ES-I3 (cell line): ENCODE results near the gene SPA17.

ENCODE experiments used
- H3K36me3 ChIP-seq: 2 replicates; pipeline ENCODE4 v1.6.1; 2013; ENCODE audit warnings: mild to moderate bottlenecking, low read length, control low read depth, moderate library complexity; ENCODE audit not compliant: insufficient read depth
- H3K4me1 ChIP-seq: 2 replicates; pipeline ENCODE4 v1.6.1; 2013; ENCODE audit warnings: mild to moderate bottlenecking, control low read depth, low read length; ENCODE audit not compliant: insufficient read depth
- H3K9ac ChIP-seq: 2 replicates; pipeline ENCODE4 v1.6.1; 2013; ENCODE audit warnings: low read depth, mild to moderate bottlenecking, low read length, moderate library complexity
- H3K9me3 ChIP-seq: 2 replicates; pipeline ENCODE4 v1.6.1; 2013; ENCODE audit warnings: mild to moderate bottlenecking, low read length, moderate library complexity; ENCODE audit not compliant: control insufficient read depth, insufficient read depth

The SPA17 gene

DNA sequence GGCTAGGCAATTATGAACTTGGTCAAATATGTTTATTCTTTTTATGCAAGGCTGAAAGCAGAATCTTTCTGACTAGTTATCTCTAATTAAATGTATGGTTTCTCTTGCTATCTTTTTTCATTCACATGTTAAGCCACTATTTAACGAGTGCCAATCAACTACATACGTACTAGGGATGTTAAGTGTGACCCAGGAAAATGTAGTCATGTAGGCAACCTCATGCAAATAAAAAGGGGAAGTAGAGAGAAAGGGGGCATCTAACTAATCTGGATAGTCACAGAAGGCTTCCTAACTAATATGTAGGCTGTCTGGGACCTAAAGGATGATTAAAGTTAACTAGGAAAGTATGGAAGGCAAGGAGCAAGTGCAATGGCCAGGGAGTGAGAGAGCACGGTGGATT lies 27.6 kb upstream of the SPA17 start:
- no peaks in the 10 kb centered on the region for H3K36me3 ChIP-seq
- no peaks in the 10 kb centered on the region for H3K9me3 ChIP-seq
- H3K9ac ChIP-seq = no peak overlapping the region
- no peaks in the 10 kb centered on the region; the same call in 1 of the 2 replicates for H3K4me1 ChIP-seq

DNA sequence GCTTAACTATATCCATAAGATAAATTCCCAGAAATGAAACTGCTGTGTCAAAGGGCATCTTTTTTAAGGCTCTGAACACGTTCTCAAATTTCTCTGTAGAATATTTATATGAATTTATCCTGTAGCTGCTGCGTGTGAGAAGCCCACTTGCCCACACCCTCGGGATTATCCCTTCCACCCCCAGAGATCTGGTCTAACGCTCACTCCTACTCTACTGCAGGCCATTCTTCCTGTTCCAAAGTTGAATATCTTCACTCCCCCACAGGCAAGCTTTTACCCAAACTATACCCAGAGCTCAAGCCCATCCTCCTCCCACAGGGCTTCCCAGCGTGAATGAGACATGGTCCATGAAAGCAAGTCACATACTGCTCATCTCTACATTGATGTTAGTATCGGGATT lies 25.1 kb upstream of the SPA17 start:
- H3K36me3 ChIP-seq = no peaks in the 10 kb centered on the region
- no peak overlapping the region for H3K9ac ChIP-seq
- no peaks in the 10 kb centered on the region; the same call in 1 of the 2 replicates for H3K9me3 ChIP-seq
- H3K4me1 ChIP-seq = no peaks in the 10 kb centered on the region; the same call in 1 of the 2 replicates

DNA sequence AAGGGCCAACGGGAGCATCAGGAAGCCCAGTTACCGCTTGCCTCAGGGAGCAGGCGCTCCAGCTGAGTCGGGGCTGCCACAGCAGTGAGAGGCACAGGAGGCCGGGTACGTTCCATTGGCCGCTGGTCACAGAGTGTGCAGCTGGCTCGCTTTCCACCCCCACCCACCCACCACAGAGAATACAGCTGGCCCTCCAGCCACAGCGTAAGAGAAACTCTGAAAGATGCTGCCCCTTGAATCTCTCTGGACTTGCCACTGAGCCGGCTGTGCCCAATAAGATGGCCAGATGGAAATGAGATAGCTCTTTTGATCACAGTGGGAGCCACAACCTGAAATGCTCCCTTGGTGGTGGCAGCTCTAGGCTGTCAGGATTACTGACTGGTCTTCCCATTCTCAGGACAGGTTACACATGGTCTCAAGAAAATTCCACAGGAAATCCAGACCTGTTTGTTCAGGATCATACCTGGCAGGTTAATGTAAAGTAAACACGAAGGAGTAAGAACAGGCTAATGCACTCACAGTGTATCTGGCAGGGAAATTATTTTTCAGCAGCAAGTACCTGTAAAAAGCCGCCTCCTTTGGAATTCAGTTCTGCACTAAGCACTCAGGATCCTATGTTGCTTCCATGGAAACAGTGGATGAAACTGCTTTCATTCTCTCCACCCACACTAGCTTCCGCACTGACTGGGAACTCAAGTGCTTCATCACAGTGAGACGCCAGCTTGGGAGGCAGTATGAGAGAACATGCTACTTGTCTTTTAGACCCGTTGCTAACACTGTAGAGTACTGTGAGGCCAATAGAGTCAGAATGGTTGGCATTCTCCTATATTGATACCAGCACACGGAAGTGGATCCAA lies 16.7 kb upstream of the SPA17 start:
- Histone ChIP-seq H3K4me1 (peaks cover 12% of the 10 kb centered on the region; the same call in 1 of the 2 replicates), H3K9ac (no peak overlapping the region), H3K9me3 (no peaks in the 10 kb centered on the region; the same call in 1 of the 2 replicates), H3K36me3 (no peaks in the 10 kb centered on the region)

GRCh38 chr11:124657904-124658303 lies 15.8 kb upstream of the SPA17 start:
- no peaks in the 10 kb centered on the region for H3K36me3 ChIP-seq
- no peaks in the 10 kb centered on the region; the same call in 1 of the 2 replicates for H3K9me3 ChIP-seq
- no peak overlapping the region for H3K9ac ChIP-seq
- H3K4me1 ChIP-seq = peaks cover 12% of the 10 kb centered on the region; the same call in 1 of the 2 replicates

DNA sequence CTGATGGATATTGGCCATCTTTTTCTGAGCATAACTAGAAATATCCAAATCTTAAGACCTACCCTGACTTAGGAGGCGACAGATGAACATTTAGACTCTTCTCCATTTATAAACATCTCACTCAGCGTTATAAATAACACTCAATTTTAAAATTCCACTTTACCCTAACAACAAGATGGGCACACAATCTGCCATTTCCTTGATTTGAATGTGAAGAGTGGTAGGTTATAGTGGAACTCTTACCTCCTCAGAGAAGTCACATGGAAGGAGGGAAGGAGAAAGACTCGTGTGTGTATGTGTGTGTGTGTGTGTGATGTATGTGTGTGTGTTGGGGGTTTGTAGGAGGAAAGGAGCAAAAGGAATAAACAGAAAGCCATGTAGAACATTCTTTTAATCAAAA lies 15.2 kb upstream of the SPA17 start:
- Histone ChIP-seq H3K9me3 (no peaks in the 10 kb centered on the region), H3K4me1 (peaks cover 12% of the 10 kb centered on the region; the same call in 1 of the 2 replicates), H3K9ac (no peak overlapping the region), H3K36me3 (no peaks in the 10 kb centered on the region)

DNA sequence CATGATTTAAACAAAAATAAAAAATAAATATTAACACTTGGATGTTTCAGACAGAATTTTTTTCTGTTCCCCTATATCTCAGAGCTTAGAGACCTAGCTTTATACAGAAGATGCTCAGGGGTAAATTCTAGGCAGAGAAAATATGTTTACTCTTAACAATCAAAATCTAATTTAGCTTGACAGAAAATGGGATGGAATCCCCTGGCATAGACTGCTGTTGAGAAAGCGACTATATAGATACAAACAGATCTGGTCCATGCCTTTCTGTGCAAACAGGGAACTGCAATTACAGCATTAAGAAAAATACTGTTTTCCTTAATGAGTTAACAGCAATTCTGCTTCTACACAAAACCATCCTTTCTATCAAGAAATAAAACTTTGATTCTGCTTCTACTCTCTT lies 14.7 kb upstream of the SPA17 start:
- H3K36me3 ChIP-seq = no peaks in the 10 kb centered on the region
- H3K9ac ChIP-seq = no peak overlapping the region
- no peaks in the 10 kb centered on the region for H3K9me3 ChIP-seq
- peaks cover 12% of the 10 kb centered on the region; the same call in 1 of the 2 replicates for H3K4me1 ChIP-seq

DNA sequence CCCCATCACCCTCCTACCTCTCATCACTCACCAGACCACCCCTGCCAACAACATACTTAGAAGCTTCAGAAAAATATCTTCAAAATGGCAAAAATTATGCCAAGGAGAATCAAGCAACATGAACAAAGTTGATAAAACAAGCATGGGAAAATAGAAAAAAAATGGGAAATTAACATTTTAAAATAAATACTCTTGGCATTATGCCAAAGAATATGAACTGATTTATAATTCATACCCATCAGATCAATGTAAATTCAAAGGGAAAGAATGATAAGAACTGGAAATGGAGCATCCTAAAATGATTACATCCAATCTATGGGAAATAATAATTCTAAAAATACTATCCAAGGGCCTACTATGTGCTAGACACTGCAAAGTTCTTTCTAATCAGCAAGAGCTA lies 12.2 kb upstream of the SPA17 start:
- Histone ChIP-seq H3K9me3 (no peaks in the 10 kb centered on the region), H3K9ac (no peak overlapping the region), H3K4me1 (peaks cover 12% of the 10 kb centered on the region; the same call in 1 of the 2 replicates), H3K36me3 (no peaks in the 10 kb centered on the region)

GRCh38 chr11:124662106-124662505 lies 11.6 kb upstream of the SPA17 start:
- Histone ChIP-seq H3K9me3 (no peaks in the 10 kb centered on the region), H3K36me3 (no peaks in the 10 kb centered on the region), H3K9ac (no peak overlapping the region)

GRCh38 chr11:124663861-124664260 lies 9.8 kb upstream of the SPA17 start:
- no peaks in the 10 kb centered on the region for H3K4me1 ChIP-seq
- no peak overlapping the region for H3K9ac ChIP-seq
- no peaks in the 10 kb centered on the region for H3K36me3 ChIP-seq
- H3K9me3 ChIP-seq = no peaks in the 10 kb centered on the region

More at GRCh38 chr11:124662106-124662505, 11.6 kb upstream of the SPA17 start:
- H3K4me1 ChIP-seq = peaks cover 9% of the 10 kb centered on the region; the same call in 1 of the 2 replicates

DNA sequence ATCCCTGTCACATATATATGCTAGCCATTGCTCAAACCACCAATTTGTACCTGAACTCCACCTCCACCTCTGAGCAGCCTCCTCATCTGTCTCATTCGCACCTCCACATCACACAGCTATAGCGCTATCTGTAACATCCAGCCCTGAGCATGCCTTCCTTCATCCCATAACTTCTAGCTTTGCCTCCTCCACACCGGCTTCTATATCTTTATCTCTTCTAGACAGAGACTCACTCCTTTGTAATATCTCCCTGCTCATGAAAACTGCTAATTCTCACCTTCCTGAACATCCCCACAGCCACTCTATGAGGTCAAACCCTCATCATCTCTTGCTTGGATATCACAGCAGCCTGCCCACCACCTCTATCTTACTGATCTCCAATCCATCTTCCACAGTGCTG lies 6.1 kb upstream of the SPA17 start:
- no peaks in the 10 kb centered on the region for H3K36me3 ChIP-seq
- no peak overlapping the region for H3K9ac ChIP-seq
- no peaks in the 10 kb centered on the region for H3K9me3 ChIP-seq
- no peaks in the 10 kb centered on the region for H3K4me1 ChIP-seq

DNA sequence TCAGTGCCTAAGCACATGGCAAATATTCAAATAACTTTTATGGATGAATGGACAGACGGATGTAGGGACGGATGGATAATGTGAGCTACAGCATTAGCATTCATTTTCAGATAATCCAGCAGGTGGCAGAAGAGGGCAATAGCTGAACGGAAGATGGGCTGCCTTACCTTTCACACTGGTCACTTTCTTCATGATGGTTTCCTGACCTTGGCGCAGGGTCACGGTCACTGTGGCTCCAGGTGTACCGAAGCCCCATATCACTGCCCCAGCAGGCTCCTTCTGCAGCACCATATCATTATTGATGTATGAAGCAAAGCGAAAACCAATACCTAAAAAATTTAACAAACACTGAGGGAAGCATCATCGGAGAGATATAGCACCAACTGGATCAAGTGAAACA lies 4.5 kb upstream of the SPA17 start:
- no peaks in the 10 kb centered on the region for H3K9me3 ChIP-seq
- no peaks in the 10 kb centered on the region for H3K36me3 ChIP-seq
- H3K9ac ChIP-seq = no peak overlapping the region
- H3K4me1 ChIP-seq = no peaks in the 10 kb centered on the region

DNA sequence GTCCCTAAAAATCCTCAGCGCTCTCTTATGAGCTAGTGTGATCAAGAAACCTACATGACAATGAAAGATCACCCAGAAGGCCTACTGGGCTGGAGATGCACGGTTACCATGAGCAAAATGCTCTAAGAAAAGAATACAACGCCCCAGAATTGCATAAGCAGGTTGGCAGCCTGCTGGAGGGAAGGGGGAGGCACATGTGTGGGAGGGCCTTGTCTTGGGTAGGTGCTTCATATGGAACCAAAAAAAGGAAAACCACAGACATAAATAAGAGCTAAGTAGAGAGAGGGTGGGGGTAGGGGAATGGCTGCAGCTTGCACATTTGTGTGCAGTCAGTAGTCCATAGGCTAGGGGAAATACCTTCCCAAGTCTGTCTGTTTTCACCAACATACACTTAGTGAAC lies 3.0 kb upstream of the SPA17 start:
- Histone ChIP-seq H3K4me1 (no peaks in the 10 kb centered on the region), H3K36me3 (no peaks in the 10 kb centered on the region), H3K9ac (no peak overlapping the region), H3K9me3 (no peaks in the 10 kb centered on the region)

- Histone ChIP-seq H3K36me3 (no peaks in the 10 kb centered on the region), H3K9me3 (no peaks in the 10 kb centered on the region), H3K4me1 (no peaks in the 10 kb centered on the region), H3K9ac (peak overlapping the region; percentile 92)
Measured at GRCh38 chr11:124672536-124673215, 1.0 kb upstream of the SPA17 start.

GRCh38 chr11:124674168-124674517 lies 439 bp downstream of the SPA17 start:
- Histone ChIP-seq H3K9me3 (no peaks in the 10 kb centered on the region), H3K36me3 (no peaks in the 10 kb centered on the region), H3K4me1 (no peaks in the 10 kb centered on the region), H3K9ac (peak overlapping the region; percentile 92; the same call in 1 of the 2 replicates)

- H3K4me1 ChIP-seq = no peaks in the 10 kb centered on the region
- no peaks in the 10 kb centered on the region for H3K36me3 ChIP-seq
- no peaks in the 10 kb centered on the region; the same call in 1 of the 2 replicates for H3K9me3 ChIP-seq
- peak overlapping the region; percentile 92; the same call in 1 of the 2 replicates for H3K9ac ChIP-seq
Measured at GRCh38 chr11:124674571-124674970, 867 bp downstream of the SPA17 start.
